A673 (cell line): ENCODE results near the gene PPP1R7.

ENCODE experiments used
- EZH2 ChIP-seq: fragments of 200-600 bp; sonication (generic); IDR thresholded peaks from 2 replicates; pipeline ENCODE4 v1.6.1; 2017; ENCODE audit warnings: borderline replicate concordance, low read depth, mild to moderate bottlenecking, mixed read lengths, antibody characterized with exemption, low read length; ENCODE audit not compliant: poor library complexity, severe bottlenecking
- TF ChIP-seq, protein P1 (sequence below): fragments of 300-800, 200-600 bp; sonication (generic); conservative IDR thresholded peaks from 2 replicates; pipeline ENCODE4 v1.5.1; 2017; ENCODE audit warnings: low read depth, mild to moderate bottlenecking, antibody characterized with exemption, low read length, moderate library complexity, mixed read lengths

DNA sequence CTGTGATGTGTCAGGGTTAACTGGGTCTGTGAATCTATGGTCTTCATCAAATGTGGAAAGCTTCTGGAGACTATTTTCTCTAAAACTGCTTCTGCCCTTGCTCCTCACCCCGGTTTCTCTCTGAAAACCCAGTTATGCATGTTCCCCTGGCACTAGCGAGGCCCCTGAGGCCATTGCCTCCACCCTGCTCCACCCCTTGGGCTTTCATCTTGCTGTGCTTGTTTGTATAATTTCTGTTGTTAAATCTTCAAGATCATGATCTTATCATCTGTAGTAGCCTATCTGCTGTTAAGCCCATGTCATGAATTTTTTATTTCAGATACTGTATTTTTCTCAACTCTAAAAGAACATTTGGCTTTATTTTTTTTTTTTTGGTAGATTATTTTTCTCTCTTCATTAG lies 23.3 kb downstream of the PPP1R7 start:
- TF ChIP-seq, protein P1, sequence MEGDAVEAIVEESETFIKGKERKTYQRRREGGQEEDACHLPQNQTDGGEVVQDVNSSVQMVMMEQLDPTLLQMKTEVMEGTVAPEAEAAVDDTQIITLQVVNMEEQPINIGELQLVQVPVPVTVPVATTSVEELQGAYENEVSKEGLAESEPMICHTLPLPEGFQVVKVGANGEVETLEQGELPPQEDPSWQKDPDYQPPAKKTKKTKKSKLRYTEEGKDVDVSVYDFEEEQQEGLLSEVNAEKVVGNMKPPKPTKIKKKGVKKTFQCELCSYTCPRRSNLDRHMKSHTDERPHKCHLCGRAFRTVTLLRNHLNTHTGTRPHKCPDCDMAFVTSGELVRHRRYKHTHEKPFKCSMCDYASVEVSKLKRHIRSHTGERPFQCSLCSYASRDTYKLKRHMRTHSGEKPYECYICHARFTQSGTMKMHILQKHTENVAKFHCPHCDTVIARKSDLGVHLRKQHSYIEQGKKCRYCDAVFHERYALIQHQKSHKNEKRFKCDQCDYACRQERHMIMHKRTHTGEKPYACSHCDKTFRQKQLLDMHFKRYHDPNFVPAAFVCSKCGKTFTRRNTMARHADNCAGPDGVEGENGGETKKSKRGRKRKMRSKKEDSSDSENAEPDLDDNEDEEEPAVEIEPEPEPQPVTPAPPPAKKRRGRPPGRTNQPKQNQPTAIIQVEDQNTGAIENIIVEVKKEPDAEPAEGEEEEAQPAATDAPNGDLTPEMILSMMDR: no peak
- TF ChIP-seq EZH2: no peak
